GM12872 (cell line): ENCODE measurements around the gene SLC7A10.

Experiments
- CTCF ChIP-seq: IDR thresholded peaks from 3 replicates; pipeline ENCODE4 v1.5.1; 2011; ENCODE audit warnings: low read depth, mild to moderate bottlenecking, low read length, moderate library complexity; ENCODE audit not compliant: insufficient read depth

The SLC7A10 gene

GRCh38 chr19:33234736-33235135 lies 9.1 kb upstream of the SLC7A10 start:
- no peak for TF ChIP-seq CTCF

- no peak for TF ChIP-seq CTCF
Observed at GRCh38 chr19:33234092-33234491, 8.4 kb upstream of the SLC7A10 start.

- TF ChIP-seq CTCF, result no peak
Observed at GRCh38 chr19:33233056-33233873, 7.6 kb upstream of the SLC7A10 start.

- TF ChIP-seq CTCF, result no peak
Observed at GRCh38 chr19:33232656-33233055, 7.0 kb upstream of the SLC7A10 start.

- TF ChIP-seq CTCF, result no peak
Observed at GRCh38 chr19:33231511-33231910, 5.9 kb upstream of the SLC7A10 start.

GRCh38 chr19:33229962-33230361 lies 4.3 kb upstream of the SLC7A10 start:
- TF ChIP-seq CTCF, result no peak

- no peak for TF ChIP-seq CTCF
Observed at GRCh38 chr19:33227870-33228599, 2.4 kb upstream of the SLC7A10 start.
